Hepatocyte (in vitro differentiated cells): Measurements from ENCODE around the gene TSPAN9.

Experiments used
- CTCF ChIP-seq: fragments of 200-600 bp; sonication (generic); IDR thresholded peaks from 2 replicates; pipeline ENCODE4 v1.5.1; 2016; ENCODE audit warnings: antibody characterized with exemption, mild to moderate bottlenecking; ENCODE audit not compliant: poor library complexity
- EZH2 ChIP-seq: fragments of 200-600 bp; sonication (generic); IDR thresholded peaks from 2 replicates; pipeline ENCODE4 v1.6.1; 2016; ENCODE audit warnings: antibody characterized with exemption, mild to moderate bottlenecking, borderline replicate concordance
- EZH2phosphoT487 ChIP-seq: fragments of 200-600 bp; sonication (generic); IDR thresholded peaks from one replicate; pipeline ENCODE4 v1.6.1; 2018; ENCODE audit warnings: antibody characterized with exemption, mild to moderate bottlenecking, low read depth, moderate library complexity; ENCODE audit not compliant: unreplicated experiment, severe bottlenecking

DNA sequence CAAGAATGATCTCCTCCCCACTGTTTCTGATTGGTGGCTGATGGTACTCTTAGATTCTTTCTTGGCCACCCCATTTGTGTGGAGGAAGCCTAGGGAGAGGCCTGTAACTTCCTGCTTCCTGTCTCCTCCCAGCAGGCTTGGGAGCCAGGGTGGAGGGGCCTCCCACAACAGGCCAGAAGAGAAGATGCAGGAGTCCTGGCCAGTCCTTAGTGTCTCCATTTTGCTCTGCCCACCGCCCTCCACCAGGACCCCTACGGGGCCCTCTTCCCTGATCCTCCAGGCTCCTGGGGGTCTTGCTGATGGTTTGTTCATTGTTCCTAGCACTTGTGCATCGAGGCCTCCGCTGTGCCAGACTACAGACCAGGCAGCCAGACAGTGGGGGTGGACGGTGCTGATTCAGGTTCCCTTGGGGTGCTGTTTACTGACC, 6.8 kb downstream of the TSPAN9 start:
- TF ChIP-seq EZH2 (no peak), CTCF (no peak), EZH2phosphoT487 (no peak)
